AG09309 (cell line): ENCODE results near the gene THSD4.

Experiments used
- DNase-seq: peaks from one replicate; pipeline ENCODE4 v3.0.0-alpha.2; 2010; ENCODE audit warnings: low read depth
- H3K4me3 ChIP-seq: 2 replicates; pipeline ENCODE4 v1.5.1; 2011; ENCODE audit warnings: mild to moderate bottlenecking, low read depth, low read length, moderate library complexity; ENCODE audit not compliant: control insufficient read depth
- TF ChIP-seq, protein P1 (sequence below): IDR thresholded peaks from 2 replicates; pipeline ENCODE4 v1.5.1; 2011; ENCODE audit warnings: mild to moderate bottlenecking, low read depth, low read length, inconsistent platforms; ENCODE audit not compliant: insufficient read depth, control insufficient read depth; ENCODE audit errors: missing control alignments

The THSD4 gene

DNA sequence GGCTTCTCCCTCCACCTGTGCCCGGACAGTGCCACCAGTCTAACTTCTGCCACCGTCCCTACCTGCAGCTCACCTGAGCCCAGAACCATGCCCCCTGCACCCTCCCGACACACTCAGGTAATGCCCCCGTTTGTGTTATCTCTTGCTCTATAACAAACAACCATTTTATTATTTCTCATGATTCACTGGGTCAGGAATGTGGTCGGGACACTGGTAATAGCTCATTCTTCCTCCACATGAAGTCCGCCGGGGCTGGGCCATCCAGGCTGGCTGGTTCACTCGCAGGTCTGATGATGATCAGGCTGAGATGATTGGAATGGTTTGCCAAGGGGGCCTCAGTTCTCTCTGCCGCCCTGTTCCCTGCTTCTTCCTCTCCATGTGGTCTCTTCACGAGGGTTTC lies 674.8 kb downstream of the THSD4 start:
- no peak overlapping the region for H3K4me3 ChIP-seq
- DNase-seq: no peak
- TF ChIP-seq, protein P1, sequence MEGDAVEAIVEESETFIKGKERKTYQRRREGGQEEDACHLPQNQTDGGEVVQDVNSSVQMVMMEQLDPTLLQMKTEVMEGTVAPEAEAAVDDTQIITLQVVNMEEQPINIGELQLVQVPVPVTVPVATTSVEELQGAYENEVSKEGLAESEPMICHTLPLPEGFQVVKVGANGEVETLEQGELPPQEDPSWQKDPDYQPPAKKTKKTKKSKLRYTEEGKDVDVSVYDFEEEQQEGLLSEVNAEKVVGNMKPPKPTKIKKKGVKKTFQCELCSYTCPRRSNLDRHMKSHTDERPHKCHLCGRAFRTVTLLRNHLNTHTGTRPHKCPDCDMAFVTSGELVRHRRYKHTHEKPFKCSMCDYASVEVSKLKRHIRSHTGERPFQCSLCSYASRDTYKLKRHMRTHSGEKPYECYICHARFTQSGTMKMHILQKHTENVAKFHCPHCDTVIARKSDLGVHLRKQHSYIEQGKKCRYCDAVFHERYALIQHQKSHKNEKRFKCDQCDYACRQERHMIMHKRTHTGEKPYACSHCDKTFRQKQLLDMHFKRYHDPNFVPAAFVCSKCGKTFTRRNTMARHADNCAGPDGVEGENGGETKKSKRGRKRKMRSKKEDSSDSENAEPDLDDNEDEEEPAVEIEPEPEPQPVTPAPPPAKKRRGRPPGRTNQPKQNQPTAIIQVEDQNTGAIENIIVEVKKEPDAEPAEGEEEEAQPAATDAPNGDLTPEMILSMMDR: no peak

DNA sequence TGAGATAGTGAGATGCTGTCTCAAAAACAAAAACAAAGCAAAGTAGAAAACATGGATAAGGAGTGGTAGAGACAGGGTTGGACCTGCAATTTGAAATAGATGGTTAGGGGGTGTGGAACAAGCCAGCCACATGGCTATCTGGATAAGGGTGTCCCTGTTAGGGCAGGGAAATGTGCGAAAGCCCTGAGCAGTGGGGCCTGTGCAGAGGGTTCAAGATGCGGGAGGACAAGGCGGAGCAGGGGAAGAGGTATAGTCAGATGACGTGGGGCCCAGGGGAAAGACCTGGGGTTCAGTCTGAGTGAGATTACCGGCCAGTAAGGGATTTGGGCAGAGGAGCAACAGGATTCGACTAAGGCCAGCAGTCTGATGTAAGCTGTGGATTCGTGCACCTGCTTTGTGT lies 676.7 kb downstream of the THSD4 start:
- H3K4me3 ChIP-seq: no peak overlapping the region
- no peak for DNase-seq
- TF ChIP-seq, protein P1: no peak

DNA sequence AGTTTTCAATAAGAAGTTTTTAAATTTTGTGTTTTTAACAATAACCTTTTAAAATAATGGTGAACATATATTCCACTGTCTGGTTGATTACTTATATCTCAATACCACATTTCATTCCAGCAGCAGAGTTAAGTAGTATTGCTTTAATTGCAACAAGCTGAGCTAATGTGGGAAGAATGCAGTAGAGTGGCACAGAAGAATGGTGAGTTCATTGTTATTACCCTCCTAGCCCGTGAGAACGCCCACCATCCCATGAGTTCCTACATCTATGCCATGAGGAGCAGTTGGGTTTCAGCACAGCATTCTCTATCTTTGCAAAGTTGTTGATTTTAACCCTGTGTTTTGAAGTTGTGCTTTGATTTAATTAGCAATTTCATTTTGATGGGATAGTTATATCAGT lies 677.2 kb downstream of the THSD4 start:
- H3K4me3 ChIP-seq: no peak overlapping the region
- DNase-seq: peak; percentile 44
- TF ChIP-seq, protein P1: no peak

DNA sequence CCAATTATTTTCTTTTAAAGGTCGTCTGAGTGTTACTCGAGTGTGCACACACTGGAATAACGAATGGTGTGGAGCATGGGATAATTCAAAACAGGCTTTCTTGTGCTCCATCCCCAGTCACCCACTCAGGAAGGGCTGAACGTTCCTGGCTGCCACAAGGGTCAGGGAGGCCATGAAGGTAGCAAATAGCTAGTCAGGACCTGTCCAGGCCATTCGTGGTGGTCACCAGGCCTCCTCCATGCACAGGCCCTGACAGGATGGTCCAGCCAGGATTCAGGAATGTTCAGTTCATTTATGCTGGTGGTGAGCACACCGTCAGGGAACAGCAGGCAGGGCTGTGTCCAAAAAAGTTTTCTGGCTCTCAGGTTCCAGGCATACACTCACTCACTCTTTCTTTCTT lies 683.4 kb downstream of the THSD4 start:
- no peak for DNase-seq
- H3K4me3 ChIP-seq: no peak overlapping the region
- TF ChIP-seq, protein P1: no peak

DNA sequence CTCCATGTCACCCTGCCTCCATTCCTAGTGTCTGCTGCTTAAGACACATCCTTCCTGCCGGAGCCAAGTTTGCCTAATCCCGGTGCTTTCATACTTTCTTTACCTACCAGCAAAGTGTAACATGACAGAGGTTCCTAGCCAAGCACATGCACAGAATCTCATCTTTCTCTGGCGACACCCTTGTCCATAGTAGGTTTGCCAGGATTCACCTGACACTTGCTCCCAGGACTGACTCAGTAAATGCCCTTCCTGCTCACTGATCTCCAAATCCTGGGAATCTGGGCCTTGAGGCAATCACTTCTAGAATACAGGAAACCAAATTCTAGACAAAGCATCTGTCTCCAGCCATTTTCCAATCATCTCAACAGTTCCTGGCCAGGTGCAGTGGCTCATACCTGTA lies 684.9 kb downstream of the THSD4 start:
- no peak overlapping the region for H3K4me3 ChIP-seq
- TF ChIP-seq, protein P1: no peak
- DNase-seq: no peak

DNA sequence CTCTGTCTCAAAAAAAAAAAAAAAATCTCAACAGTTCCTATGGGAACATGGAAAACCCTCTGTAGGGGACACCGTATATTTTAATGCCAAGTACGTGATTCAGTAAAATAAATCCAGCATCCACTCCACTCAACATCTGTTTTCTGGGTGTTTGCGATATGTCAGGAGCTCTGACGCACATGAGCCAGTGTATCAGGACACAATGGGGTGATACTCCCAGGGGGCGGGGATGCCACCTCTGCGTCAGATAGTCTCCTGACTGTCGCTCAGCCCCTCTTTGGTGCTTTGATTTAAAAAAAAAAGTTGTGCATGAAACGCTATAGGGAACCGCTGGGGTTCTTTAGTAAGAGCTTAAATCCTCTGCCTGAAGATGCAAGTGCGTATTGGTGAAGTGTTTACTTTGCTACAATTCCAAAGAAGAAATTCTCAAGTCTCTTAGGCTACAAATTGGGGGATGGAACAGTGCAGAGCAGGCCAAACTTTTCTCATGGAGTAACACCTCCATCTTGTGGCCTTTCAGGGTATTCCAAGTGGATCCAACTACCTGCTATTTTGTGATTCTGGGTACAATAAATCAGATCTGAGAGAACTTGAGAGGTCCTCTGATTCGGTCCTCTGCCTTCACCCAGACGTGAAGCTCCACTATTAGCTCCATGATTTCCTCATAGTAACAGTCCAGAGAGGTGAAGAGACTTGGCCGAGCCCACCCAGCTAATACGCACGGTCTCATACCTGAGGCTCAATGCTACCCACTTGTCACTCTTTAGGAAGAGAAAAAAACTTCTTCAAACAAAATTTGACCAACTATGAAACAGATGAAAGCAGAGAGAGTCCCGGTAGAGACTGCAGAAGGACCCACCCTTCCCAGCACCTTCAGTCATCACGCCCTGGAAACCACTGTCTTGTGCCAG lies 685.8 kb downstream of the THSD4 start:
- peak; percentile 59 for DNase-seq
- TF ChIP-seq, protein P1: peak; percentile 84
- no peak overlapping the region for H3K4me3 ChIP-seq
